Lower lobe of right lung (tissue), 2 donors: ENCODE results near the gene GP1BA. TPM values are rescaled to one million over a fixed set of nuclear protein-coding genes. Genes with fewer than 3 reads are reported as not detected.

Experiments
- ATAC-seq, 2 donors: fragments of 200-7000 bp; cut with Tn5 transposase; one replicate each; pipeline ENCODE4 v1.9.1; 2020 to 2022; ENCODE audit warnings: mild to moderate bottlenecking in 2 of 2, moderate library complexity in 2 of 2
- DNase-seq: peaks from one replicate; pipeline ENCODE4 v3.0.0-alpha.2; 2020
- H3K27ac ChIP-seq: fragments of 200-600 bp; one replicate; pipeline ENCODE4 v1.8.0; 2022
- H3K27me3 ChIP-seq: fragments of 200-600 bp; one replicate; pipeline ENCODE4 v1.8.0; 2022; ENCODE audit warnings: low read depth
- H3K36me3 ChIP-seq: fragments of 200-600 bp; one replicate; pipeline ENCODE4 v1.8.0; 2022; ENCODE audit warnings: mild to moderate bottlenecking
- H3K4me1 ChIP-seq: fragments of 200-600 bp; one replicate; pipeline ENCODE4 v1.8.0; 2022
- H3K4me3 ChIP-seq: fragments of 200-600 bp; one replicate; pipeline ENCODE4 v1.8.0; 2022; ENCODE audit warnings: mild to moderate bottlenecking
- H3K9me3 ChIP-seq: fragments of 200-600 bp; one replicate; pipeline ENCODE4 v1.8.0; 2022
- CTCF ChIP-seq: fragments of 200-600 bp; IDR thresholded peaks from one replicate; pipeline ENCODE4 v1.8.0; 2022; ENCODE audit warnings: antibody characterized with exemption, mild to moderate bottlenecking
- intact Hi-C: fragments of 100-400 bp; cut with DNase I; formaldehyde crosslinking; loops from one replicate; pipeline ENCODE4 v1.11.0; 2022
- total RNA-seq: library from RNA; stranded (reverse); fragmentation: NEBNext Ultra II Directional; extraction: Animal tissue kit (Norgen Biotek cat#: 25700); gene quantifications from one replicate; pipeline ENCODE4 v1.2.1, GENCODE V29; 2021
- donor health status: DM: no; HTN: yes; CAD: no; lungs with severe emphysema.

GP1BA gene
- total RNA-seq, 1 donor from 2014 or later, result 0.92 TPM

- TF ChIP-seq CTCF, result no peak
- peaks cover 95% of the 10 kb centered on the region for H3K36me3 ChIP-seq
- no peaks in the 10 kb centered on the region for H3K9me3 ChIP-seq
- H3K4me1 ChIP-seq, result no peaks in the 10 kb centered on the region
- ATAC-seq, result no peak
- intact Hi-C loops, result no loop called here
- no peak overlapping the region for H3K27ac ChIP-seq
- H3K4me3 ChIP-seq, result no peak overlapping the region
- no peaks in the 10 kb centered on the region for H3K27me3 ChIP-seq
- DNase-seq, result no peak
These were observed 39.4 kb upstream of the GP1BA start for GRCh38 chr17:4892499-4893221.

GRCh38 chr17:4893272-4893671 lies 38.8 kb upstream of the GP1BA start:
- no peak overlapping the region for H3K27ac ChIP-seq
- TF ChIP-seq CTCF, result no peak
- peaks cover 88% of the 10 kb centered on the region for H3K36me3 ChIP-seq
- no peaks in the 10 kb centered on the region for H3K27me3 ChIP-seq
- intact Hi-C loops, result no loop called here
- ATAC-seq (no peak), DNase-seq (no peak)
- H3K4me1 ChIP-seq, result peaks cover 2% of the 10 kb centered on the region
- no peak overlapping the region for H3K4me3 ChIP-seq
- no peaks in the 10 kb centered on the region for H3K9me3 ChIP-seq

- no peak for DNase-seq
These were observed 38.1 kb upstream of the GP1BA start for GRCh38 chr17:4893721-4894560.

GRCh38 chr17:4895121-4895520 lies 37.0 kb upstream of the GP1BA start:
- intact Hi-C loops, result no loop called here
- DNase-seq (no peak), ATAC-seq (no peak)
- no peak for TF ChIP-seq CTCF
- H3K36me3 ChIP-seq, result peaks cover 75% of the 10 kb centered on the region
- H3K9me3 ChIP-seq, result no peaks in the 10 kb centered on the region
- H3K27ac ChIP-seq, result no peak overlapping the region
- H3K4me1 ChIP-seq, result peaks cover 16% of the 10 kb centered on the region
- peaks cover 6% of the 10 kb centered on the region for H3K27me3 ChIP-seq
- no peak overlapping the region for H3K4me3 ChIP-seq

More at GRCh38 chr17:4893721-4894560, 38.1 kb upstream of the GP1BA start:
- Histone ChIP-seq H3K27me3 (no peaks in the 10 kb centered on the region), H3K36me3 (peaks cover 82% of the 10 kb centered on the region), H3K27ac (no peak overlapping the region), H3K4me3 (no peak overlapping the region), H3K9me3 (no peaks in the 10 kb centered on the region), H3K4me1 (peaks cover 9% of the 10 kb centered on the region)
- intact Hi-C loops, result no loop called here
- no peak for TF ChIP-seq CTCF
- ATAC-seq, result no peak

- Histone ChIP-seq H3K27me3 (peaks cover 10% of the 10 kb centered on the region), H3K27ac (no peak overlapping the region), H3K4me1 (peaks cover 23% of the 10 kb centered on the region), H3K36me3 (peaks cover 68% of the 10 kb centered on the region), H3K4me3 (no peak overlapping the region), H3K9me3 (no peaks in the 10 kb centered on the region)
- intact Hi-C loops, result no loop called here
- DNase-seq (no peak), ATAC-seq (no peak)
- no peak for TF ChIP-seq CTCF
These were observed 36.3 kb upstream of the GP1BA start for GRCh38 chr17:4895657-4896331.
